ENCODE results near the gene ZRANB3.

DNA sequence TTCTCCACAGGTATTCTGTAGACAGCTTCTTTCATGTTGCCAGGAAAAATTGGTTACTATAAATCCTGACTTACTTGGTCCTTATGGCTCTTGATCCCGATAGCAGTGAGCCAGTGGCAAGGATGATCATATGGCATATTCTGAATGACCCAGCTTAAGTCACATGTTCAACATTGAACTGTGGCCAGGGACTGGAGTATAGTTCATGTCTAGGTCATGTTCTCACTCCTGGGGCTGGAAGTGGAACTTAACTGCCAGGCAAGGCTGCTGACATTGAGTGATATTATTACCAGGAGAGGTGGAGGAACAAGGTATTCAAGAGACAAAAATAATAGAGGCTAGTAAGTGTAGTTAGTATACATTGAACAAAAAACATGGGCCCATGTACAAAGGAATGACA lies 26.5 kb upstream of the ZRANB3 start:
- TF ChIP-seq, protein P1, sequence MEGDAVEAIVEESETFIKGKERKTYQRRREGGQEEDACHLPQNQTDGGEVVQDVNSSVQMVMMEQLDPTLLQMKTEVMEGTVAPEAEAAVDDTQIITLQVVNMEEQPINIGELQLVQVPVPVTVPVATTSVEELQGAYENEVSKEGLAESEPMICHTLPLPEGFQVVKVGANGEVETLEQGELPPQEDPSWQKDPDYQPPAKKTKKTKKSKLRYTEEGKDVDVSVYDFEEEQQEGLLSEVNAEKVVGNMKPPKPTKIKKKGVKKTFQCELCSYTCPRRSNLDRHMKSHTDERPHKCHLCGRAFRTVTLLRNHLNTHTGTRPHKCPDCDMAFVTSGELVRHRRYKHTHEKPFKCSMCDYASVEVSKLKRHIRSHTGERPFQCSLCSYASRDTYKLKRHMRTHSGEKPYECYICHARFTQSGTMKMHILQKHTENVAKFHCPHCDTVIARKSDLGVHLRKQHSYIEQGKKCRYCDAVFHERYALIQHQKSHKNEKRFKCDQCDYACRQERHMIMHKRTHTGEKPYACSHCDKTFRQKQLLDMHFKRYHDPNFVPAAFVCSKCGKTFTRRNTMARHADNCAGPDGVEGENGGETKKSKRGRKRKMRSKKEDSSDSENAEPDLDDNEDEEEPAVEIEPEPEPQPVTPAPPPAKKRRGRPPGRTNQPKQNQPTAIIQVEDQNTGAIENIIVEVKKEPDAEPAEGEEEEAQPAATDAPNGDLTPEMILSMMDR (conservative IDR thresholded peaks at IDR 0.05), result no peak
- TF ChIP-seq ZFX (IDR thresholded peaks at IDR 0.05), result no peak
